GM13976 (cell line): ENCODE data around the gene VSIR.
A peak's percentile ranks its signal among the peaks of the same experiment; 100 is the strongest.

Source experiments
- DNase-seq: peaks from one replicate; pipeline ENCODE4 v3.0.0; 2012; ENCODE audit warnings: low spot score
- CTCF ChIP-seq: IDR thresholded peaks from 2 replicates; pipeline ENCODE4 v1.5.1; 2012; ENCODE audit warnings: borderline replicate concordance, mild to moderate bottlenecking; ENCODE audit not compliant: insufficient read depth; ENCODE audit errors: extremely low read depth, missing control alignments, control extremely low read depth
- in situ Hi-C: fragments of 300-500 bp; cut with MboI; formaldehyde crosslinking; loops from one replicate; pipeline ENCODE4 v1.12.0; 2022; ENCODE audit warnings: low sequenced_read_pairs, mixed read lengths, inconsistent platforms; ENCODE audit not compliant: unreplicated experiment

The VSIR gene

GRCh38 chr10:71751515-71752224 lies 21.6 kb downstream of the VSIR start:
- DNase-seq, result no peak
- in situ Hi-C loops, result no loop called here
- TF ChIP-seq CTCF, result no peak

GRCh38 chr10:71750986-71751385 lies 22.3 kb downstream of the VSIR start:
- DNase-seq, result no peak
- in situ Hi-C loops, result no loop called here
- no peak for TF ChIP-seq CTCF

- in situ Hi-C loops, result no loop called here
- DNase-seq, result no peak
- TF ChIP-seq CTCF, result no peak
Measured at GRCh38 chr10:71750124-71750841, 23.0 kb downstream of the VSIR start.

GRCh38 chr10:71749396-71749795 lies 23.9 kb downstream of the VSIR start:
- TF ChIP-seq CTCF, result no peak
- in situ Hi-C loops, result no loop called here
- no peak for DNase-seq

DNA sequence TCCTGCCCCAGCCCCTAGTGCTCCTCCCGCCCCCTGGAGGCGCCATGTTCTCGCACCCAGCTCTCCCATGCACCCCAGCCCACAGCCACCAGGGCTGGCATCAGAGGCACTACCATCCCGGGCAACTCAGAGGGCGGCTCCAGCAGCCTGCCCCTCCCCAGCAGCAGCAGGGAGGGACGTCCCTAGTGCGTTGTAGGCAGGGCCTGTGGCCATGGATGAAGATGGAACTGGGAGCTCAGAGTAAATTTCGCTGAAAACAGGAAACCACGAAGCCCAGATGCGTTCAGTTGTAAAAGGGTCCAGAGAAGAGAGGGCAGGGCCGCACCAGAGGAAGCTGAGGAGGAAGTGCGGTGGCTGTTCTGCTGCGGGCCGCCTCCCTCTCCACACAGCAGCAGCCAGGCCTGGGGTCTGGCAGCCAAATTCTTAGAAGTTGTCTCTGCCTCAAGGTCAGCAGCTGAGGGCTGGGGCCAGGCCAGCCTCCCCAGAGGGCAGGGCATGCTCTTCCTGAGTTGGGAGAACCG lies 24.6 kb downstream of the VSIR start:
- TF ChIP-seq CTCF, result no peak
- DNase-seq, result peak; percentile 75
- in situ Hi-C loops, result no loop called here

DNA sequence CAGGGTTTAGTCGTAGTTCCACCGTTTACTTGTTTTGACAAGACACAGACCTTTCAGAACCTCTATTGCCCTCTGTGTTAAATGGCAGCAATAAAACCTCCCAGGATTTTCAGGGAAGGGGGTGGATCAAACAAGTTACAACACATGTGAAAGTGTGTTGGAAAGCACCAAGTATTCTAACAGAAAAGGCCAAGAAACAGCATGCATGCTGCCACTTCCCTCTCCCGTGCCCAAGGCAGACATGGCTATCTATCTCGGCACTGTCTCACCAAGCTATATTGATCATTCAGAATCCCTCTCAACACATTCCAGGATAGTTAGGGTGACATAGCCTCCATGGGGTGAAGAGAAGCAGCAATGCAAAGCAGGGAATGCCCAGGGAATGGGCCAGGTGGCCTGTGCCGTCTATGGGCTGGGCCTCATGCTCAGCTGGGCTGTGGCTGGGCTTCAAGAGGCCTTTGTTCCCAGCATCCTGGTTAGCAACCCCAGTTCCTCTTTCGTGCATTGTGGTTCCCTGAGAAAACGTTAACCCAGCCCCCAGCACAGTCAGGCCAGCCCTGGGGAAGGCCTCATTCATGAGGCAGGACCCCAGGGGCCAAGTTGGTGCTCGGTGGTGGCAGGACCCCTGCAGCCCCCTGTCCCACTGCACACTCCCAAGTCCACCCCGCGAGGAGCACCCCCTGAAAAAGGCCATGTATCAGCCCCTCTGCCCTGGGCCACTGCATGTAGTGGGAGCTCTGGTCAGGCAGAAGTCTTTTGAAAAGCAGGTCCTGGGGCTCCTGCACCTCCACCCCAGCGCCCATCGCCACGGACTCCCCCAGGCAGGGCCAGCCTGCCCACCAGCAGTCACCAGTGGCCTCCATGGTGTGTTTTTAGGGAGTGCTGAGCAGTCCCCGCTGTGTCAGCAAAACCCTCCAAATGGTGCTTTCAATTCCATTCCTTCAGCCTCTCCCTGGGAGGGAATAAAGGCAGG lies 25.5 kb downstream of the VSIR start:
- peak; percentile 77 for DNase-seq
- in situ Hi-C loops, result no loop called here
- TF ChIP-seq CTCF, result no peak
